Thoracic aorta (tissue), 2 donors: Measurements from ENCODE around the gene EIF2S3B. TPM values are rescaled to one million over a fixed set of nuclear protein-coding genes. Genes with fewer than 3 reads are reported as not detected.

Source experiments
- ATAC-seq: fragments of 150-250 bp; one replicate; pipeline ENCODE4 v1.8.0; 2017; ENCODE audit warnings: low read depth; ENCODE audit not compliant: insufficient number of reproducible peaks, low FRiP score
- DNase-seq: peaks from one replicate; pipeline ENCODE4 v3.0.0-alpha.2; 2020; ENCODE audit warnings: low spot score
- H3K27ac ChIP-seq, 2 donors: fragments of 200-600 bp; sonication (generic); 1 replicate in 1 of 2; 2 replicates in 1 of 2; pipeline ENCODE4 v1.5.1; 2016; ENCODE audit warnings: mild to moderate bottlenecking in 2 of 2, moderate library complexity in 2 of 2
- H3K27me3 ChIP-seq: fragments of 200-600 bp; sonication (generic); replicated peaks from 2 replicates; pipeline ENCODE4 v1.6.0; 2016; ENCODE audit warnings: mild to moderate bottlenecking; ENCODE audit not compliant: insufficient read depth
- H3K36me3 ChIP-seq: fragments of 200-600 bp; sonication (generic); one replicate; pipeline ENCODE4 v1.5.1; 2016
- H3K4me1 ChIP-seq, 2 donors: fragments of 200-600 bp; sonication (generic); 1 replicate in 1 of 2; 2 replicates in 1 of 2; pipeline versions ENCODE4 v1.5.1 to v1.6.0; 2016; ENCODE audit warnings: low read depth in 2 of 2, mild to moderate bottlenecking in 1 of 2; ENCODE audit not compliant: control insufficient read depth in 1 of 2
- H3K4me3 ChIP-seq: fragments of 200-600 bp; sonication (generic); 2 replicates; pipeline ENCODE4 v1.5.1; 2016; ENCODE audit warnings: mild to moderate bottlenecking
- H3K9me3 ChIP-seq: fragments of 200-600 bp; sonication (generic); 2 replicates; pipeline ENCODE4 v1.5.1; 2016
- CTCF ChIP-seq: fragments of 200-600 bp; sonication (generic); IDR thresholded peaks from one replicate; pipeline ENCODE4 v1.5.1; 2019; ENCODE audit warnings: antibody characterized with exemption
- total RNA-seq, 2 donors: library from RNA; depleted of rRNA; stranded (reverse); fragments of >200 nt; gene quantifications; one replicate each; pipeline versions ENCODE4 v1.1.0 to v1.2.3, GENCODE V29; 2016

The EIF2S3B gene
- total RNA-seq, 2 donors from 2014 or later, result 0.56 TPM; not detected in 1

GRCh38 chr12:10511756-10512355 lies 6.2 kb downstream of the EIF2S3B start:
- no peaks in the 10 kb centered on the region for H3K4me1 ChIP-seq
- no peaks in the 10 kb centered on the region for H3K9me3 ChIP-seq
- DNase-seq (no peak), ATAC-seq (no peak)
- H3K27me3 ChIP-seq, result no peaks in the 10 kb centered on the region
- no peak overlapping the region for H3K27ac ChIP-seq
- TF ChIP-seq CTCF, result no peak
- H3K4me3 ChIP-seq, result no peak overlapping the region
- no peaks in the 10 kb centered on the region for H3K36me3 ChIP-seq

GRCh38 chr12:10512798-10513197 lies 7.1 kb downstream of the EIF2S3B start:
- H3K36me3 ChIP-seq, result no peaks in the 10 kb centered on the region
- H3K27ac ChIP-seq, result no peak overlapping the region
- no peak for TF ChIP-seq CTCF
- H3K4me1 ChIP-seq, result no peaks in the 10 kb centered on the region
- no peak for ATAC-seq
- no peaks in the 10 kb centered on the region for H3K9me3 ChIP-seq
- H3K27me3 ChIP-seq, result no peaks in the 10 kb centered on the region
- no peak overlapping the region for H3K4me3 ChIP-seq
- DNase-seq, result no peak

GRCh38 chr12:10521555-10521954 lies 15.9 kb downstream of the EIF2S3B start:
- no peak for ATAC-seq
- H3K27me3 ChIP-seq, result no peaks in the 10 kb centered on the region
- H3K9me3 ChIP-seq, result no peaks in the 10 kb centered on the region
- H3K36me3 ChIP-seq, result no peaks in the 10 kb centered on the region
- H3K27ac ChIP-seq, result no peak overlapping the region
- TF ChIP-seq CTCF, result no peak
- no peak overlapping the region for H3K4me3 ChIP-seq
- DNase-seq, result no peak
- no peaks in the 10 kb centered on the region for H3K4me1 ChIP-seq

GRCh38 chr12:10528174-10528953 lies 22.7 kb downstream of the EIF2S3B start:
- H3K9me3 ChIP-seq, result no peaks in the 10 kb centered on the region
- TF ChIP-seq CTCF, result no peak

GRCh38 chr12:10529603-10530002 lies 23.9 kb downstream of the EIF2S3B start:
- TF ChIP-seq CTCF, result no peak
- Histone ChIP-seq H3K27ac (no peak overlapping the region), H3K9me3 (no peaks in the 10 kb centered on the region), H3K36me3 (no peaks in the 10 kb centered on the region), H3K4me1 (no peaks in the 10 kb centered on the region), H3K27me3 (no peaks in the 10 kb centered on the region), H3K4me3 (no peak overlapping the region)
- ATAC-seq, result no peak
- DNase-seq, result no peak

More at GRCh38 chr12:10528174-10528953, 22.7 kb downstream of the EIF2S3B start:
- ATAC-seq (no peak), DNase-seq (no peak)
- no peak overlapping the region for H3K4me3 ChIP-seq
- no peak overlapping the region for H3K27ac ChIP-seq
- no peaks in the 10 kb centered on the region for H3K4me1 ChIP-seq
- H3K36me3 ChIP-seq, result no peaks in the 10 kb centered on the region
- H3K27me3 ChIP-seq, result no peaks in the 10 kb centered on the region
